HepG2 (cell line): ENCODE measurements around the gene MTR. TPM values are rescaled to one million over a fixed set of nuclear protein-coding genes. Genes with fewer than 3 reads are reported as not detected.

Experiments used
- ARNT2 ChIP-seq: sonication (generic); formaldehyde crosslinking; IDR thresholded peaks from 2 replicates; pipeline ENCODE4 v1.8.0; 2022; ENCODE audit warnings: mild to moderate bottlenecking, low read depth, missing genetic modification reagents, moderate library complexity
- CCAR2 ChIP-seq: fragments of 200-400 bp; formaldehyde crosslinking; optimal IDR thresholded peaks from 2 replicates; pipeline ENCODE3; 2018; ENCODE audit warnings: low read depth, mild to moderate bottlenecking, low read length, moderate library complexity
- CHD4 ChIP-seq: fragments of 200-600 bp; sonication (generic); IDR thresholded peaks from 2 replicates; pipeline ENCODE4 v1.7.0; 2017; ENCODE audit warnings: mild to moderate bottlenecking, low read length, borderline replicate concordance
- MYNN ChIP-seq: sonication (generic); formaldehyde crosslinking; IDR thresholded peaks from 2 replicates; pipeline ENCODE4 v1.4.0; 2020; ENCODE audit warnings: mild to moderate bottlenecking, low read depth, missing genetic modification reagents
- NCOA1 ChIP-seq: sonication (generic); formaldehyde crosslinking; IDR thresholded peaks from 2 replicates; pipeline ENCODE4 v1.9.0; 2021; ENCODE audit warnings: missing genetic modification reagents
- RFX3 ChIP-seq: IDR thresholded peaks from 2 replicates; pipeline ENCODE4 v1.6.1; 2016; ENCODE audit warnings: missing biosample characterization, missing genetic modification reagents
- SOX6 ChIP-seq, 2 experiments: fragments of 450-650 bp in 1 of 2; sonication (generic) in 1 of 2; formaldehyde crosslinking in 1 of 2; IDR thresholded peaks; 2 replicates each; pipeline versions ENCODE4 v1.4.0 to v1.6.1; 2017 to 2020; ENCODE audit warnings: antibody characterized with exemption in 1 of 2, mild to moderate bottlenecking in 1 of 2, missing genetic modification reagents in 1 of 2
- ZBED4 ChIP-seq: sonication (generic); formaldehyde crosslinking; IDR thresholded peaks from 2 replicates; pipeline ENCODE4 v1.4.0; 2020; ENCODE audit warnings: missing genetic modification reagents, borderline replicate concordance
- ZBTB34 ChIP-seq: sonication (generic); formaldehyde crosslinking; IDR thresholded peaks from 2 replicates; pipeline ENCODE4 v1.8.0; 2022; ENCODE audit warnings: mild to moderate bottlenecking, missing genetic modification reagents
- ZKSCAN1 ChIP-seq: fragments of 150-350 bp; IDR thresholded peaks from 2 replicates; pipeline ENCODE4 v1.6.1; 2014; ENCODE audit warnings: low read length
- ZNF256 ChIP-seq: sonication (generic); formaldehyde crosslinking; conservative IDR thresholded peaks from 2 replicates; pipeline ENCODE4 v1.4.0; 2020; ENCODE audit warnings: missing genetic modification reagents
- ZNF296 ChIP-seq: sonication (generic); formaldehyde crosslinking; conservative IDR thresholded peaks from 2 replicates; pipeline ENCODE4 v1.5.0; 2020; ENCODE audit warnings: mild to moderate bottlenecking, missing genetic modification reagents
- ZNF484 ChIP-seq: sonication (generic); formaldehyde crosslinking; IDR thresholded peaks from 2 replicates; pipeline ENCODE4 v1.5.1; 2020; ENCODE audit warnings: mild to moderate bottlenecking, low read depth, missing genetic modification reagents, borderline replicate concordance
- ZNF549 ChIP-seq: sonication (generic); formaldehyde crosslinking; IDR thresholded peaks from 2 replicates; pipeline ENCODE4 v1.5.0; 2020; ENCODE audit warnings: missing genetic modification reagents
- ZNF564 ChIP-seq: sonication (generic); formaldehyde crosslinking; IDR thresholded peaks from 2 replicates; pipeline ENCODE4 v1.8.1; 2023; ENCODE audit warnings: mild to moderate bottlenecking, missing genetic modification reagents
- ZNF615 ChIP-seq: sonication (generic); formaldehyde crosslinking; IDR thresholded peaks from 2 replicates; pipeline ENCODE4 v1.5.0; 2020; ENCODE audit warnings: mild to moderate bottlenecking, missing genetic modification reagents, borderline replicate concordance
- ZNF772 ChIP-seq: sonication (generic); formaldehyde crosslinking; IDR thresholded peaks from 2 replicates; pipeline ENCODE4 v1.5.0; 2020; ENCODE audit warnings: mild to moderate bottlenecking, missing genetic modification reagents
- ZNF788 ChIP-seq: sonication (generic); formaldehyde crosslinking; IDR thresholded peaks from 2 replicates; pipeline ENCODE4 v1.5.0; 2020; ENCODE audit warnings: mild to moderate bottlenecking, missing genetic modification reagents, borderline replicate concordance
- ZSCAN9 ChIP-seq: IDR thresholded peaks from 2 replicates; pipeline ENCODE4 v1.6.1; 2016; ENCODE audit warnings: borderline replicate concordance
- polyA plus RNA-seq, 8 experiments: library from polyadenylated mRNA; depleted of rRNA in 3 of 8; stranded (reverse) in 7 of 8; unstranded in 1 of 8; fragments of >200 nt; fragmentation: Illumina TruSeq in 4 of 8; extraction: Trizol in 4 of 8; gene quantifications; 2 replicates each; pipeline versions ENCODE4 v1.2.1 to v1.2.3, GENCODE V29; 2011 to 2016; ENCODE audit warnings: low read depth in 4 of 8, missing spikeins in 1 of 8, mixed read lengths in 1 of 8; ENCODE audit not compliant: insufficient read depth in 1 of 8
- total RNA-seq, 5 experiments: library from RNA; depleted of rRNA; stranded (reverse); fragments of >200 nt; fragmentation: Illumina TruSeq; extraction: Trizol; gene quantifications; 2 replicates each; pipeline ENCODE4 v1.2.3, GENCODE V29; 2016; ENCODE audit warnings: low read depth in 1 of 5
- TF ChIP-seq, protein P1 (sequence below): sonication (generic); formaldehyde crosslinking; IDR thresholded peaks from 2 replicates; pipeline ENCODE4 v1.8.1; 2023; ENCODE audit warnings: missing genetic modification reagents, inconsistent platforms, borderline replicate concordance
- TF ChIP-seq, protein P2 (sequence below): sonication (generic); formaldehyde crosslinking; IDR thresholded peaks from 2 replicates; pipeline ENCODE4 v1.8.1; 2022; ENCODE audit warnings: mild to moderate bottlenecking, missing genetic modification reagents
- TF ChIP-seq, protein P3 (sequence below): sonication (generic); formaldehyde crosslinking; IDR thresholded peaks from 2 replicates; pipeline ENCODE4 v1.8.1; 2023; ENCODE audit warnings: mild to moderate bottlenecking, missing genetic modification reagents, borderline replicate concordance

Gene MTR
- total and polyA plus RNA-seq, 2 of the 13 experiments (the other 11 are each of a cell fraction or from before 2014, with no cell fraction given): 16.3 to 36.1 TPM

DNA sequence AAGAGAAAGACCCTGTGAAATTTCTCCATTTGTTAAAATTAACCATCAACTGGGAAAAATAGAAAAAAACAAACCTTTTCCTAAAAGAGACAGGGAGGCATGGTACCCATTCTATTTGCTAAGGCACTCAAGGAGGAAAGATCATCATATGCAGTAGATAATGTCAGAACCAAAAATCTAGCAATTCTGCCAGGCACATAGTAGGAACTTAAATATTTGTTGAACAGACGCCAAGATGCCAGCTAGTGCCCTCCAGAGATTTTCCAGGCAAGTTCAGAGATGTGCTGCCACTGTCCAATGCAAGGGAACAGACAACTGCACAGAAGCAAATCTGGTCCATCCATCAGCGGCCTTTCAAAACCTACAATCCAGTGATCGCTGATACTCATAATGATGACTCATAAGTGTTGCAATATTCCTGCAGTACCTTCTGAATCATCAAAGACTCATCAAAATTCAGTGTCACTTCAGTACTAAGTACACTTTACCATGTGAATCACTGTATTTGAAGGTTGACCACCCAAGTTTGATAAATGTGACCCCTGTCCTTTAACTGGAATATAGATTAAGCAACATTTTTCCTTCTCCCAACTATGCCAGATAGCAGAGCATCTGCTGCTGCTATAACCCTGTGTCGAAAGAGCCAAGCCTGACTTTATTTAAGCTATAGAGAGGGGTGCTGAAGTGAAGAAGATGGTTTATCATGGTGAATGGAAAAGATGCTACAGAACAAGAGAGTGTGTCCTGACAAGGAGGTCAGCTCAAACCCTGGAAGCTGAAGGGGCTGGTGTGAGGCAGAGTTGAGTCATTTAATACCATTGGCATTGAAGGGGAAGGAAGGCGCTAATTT lies 110.0 kb downstream of the MTR start (continued):
- TF ChIP-seq, protein P1, sequence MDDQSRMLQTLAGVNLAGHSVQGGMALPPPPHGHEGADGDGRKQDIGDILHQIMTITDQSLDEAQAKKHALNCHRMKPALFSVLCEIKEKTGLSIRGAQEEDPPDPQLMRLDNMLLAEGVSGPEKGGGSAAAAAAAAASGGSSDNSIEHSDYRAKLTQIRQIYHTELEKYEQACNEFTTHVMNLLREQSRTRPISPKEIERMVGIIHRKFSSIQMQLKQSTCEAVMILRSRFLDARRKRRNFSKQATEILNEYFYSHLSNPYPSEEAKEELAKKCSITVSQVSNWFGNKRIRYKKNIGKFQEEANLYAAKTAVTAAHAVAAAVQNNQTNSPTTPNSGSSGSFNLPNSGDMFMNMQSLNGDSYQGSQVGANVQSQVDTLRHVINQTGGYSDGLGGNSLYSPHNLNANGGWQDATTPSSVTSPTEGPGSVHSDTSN (CRISPR knock-in tag): no peak
- TF ChIP-seq ZBTB34: no peak
- no peak for TF ChIP-seq ZNF788 (CRISPR knock-in tag)
- TF ChIP-seq CCAR2: no peak
- no peak for TF ChIP-seq SOX6 (IDR thresholded peaks at IDR 0.05)
- peak; percentile 51; the same call in 1 of the 2 replicates for TF ChIP-seq SOX6 (CRISPR knock-in tag; IDR thresholded peaks at IDR 0.05)
- TF ChIP-seq, protein P2, sequence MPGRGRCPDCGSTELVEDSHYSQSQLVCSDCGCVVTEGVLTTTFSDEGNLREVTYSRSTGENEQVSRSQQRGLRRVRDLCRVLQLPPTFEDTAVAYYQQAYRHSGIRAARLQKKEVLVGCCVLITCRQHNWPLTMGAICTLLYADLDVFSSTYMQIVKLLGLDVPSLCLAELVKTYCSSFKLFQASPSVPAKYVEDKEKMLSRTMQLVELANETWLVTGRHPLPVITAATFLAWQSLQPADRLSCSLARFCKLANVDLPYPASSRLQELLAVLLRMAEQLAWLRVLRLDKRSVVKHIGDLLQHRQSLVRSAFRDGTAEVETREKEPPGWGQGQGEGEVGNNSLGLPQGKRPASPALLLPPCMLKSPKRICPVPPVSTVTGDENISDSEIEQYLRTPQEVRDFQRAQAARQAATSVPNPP (CRISPR knock-in tag): no peak
- no peak for TF ChIP-seq NCOA1 (CRISPR knock-in tag)
- no peak for TF ChIP-seq ZNF256 (CRISPR knock-in tag)
- TF ChIP-seq ZNF484 (CRISPR knock-in tag): no peak
- no peak for TF ChIP-seq RFX3 (CRISPR knock-in tag)
- TF ChIP-seq, protein P3, sequence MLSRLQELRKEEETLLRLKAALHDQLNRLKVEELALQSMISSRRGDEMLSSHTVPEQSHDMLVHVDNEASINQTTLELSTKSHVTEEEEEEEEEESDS (CRISPR knock-in tag): no peak
- no peak for TF ChIP-seq ZNF615 (CRISPR knock-in tag)
- peak; percentile 35; the same call in 1 of the 2 replicates for TF ChIP-seq ZSCAN9 (CRISPR knock-in tag)
- TF ChIP-seq ZKSCAN1: peak; percentile 46; the same call in 1 of the 2 replicates
- TF ChIP-seq ZNF772 (CRISPR knock-in tag): no peak
- no peak for TF ChIP-seq ZBED4 (CRISPR knock-in tag)
- no peak for TF ChIP-seq ZNF549 (CRISPR knock-in tag)
- TF ChIP-seq ZNF296: no peak
- TF ChIP-seq CHD4: no peak
- no peak for TF ChIP-seq ZNF564 (CRISPR knock-in tag)
- TF ChIP-seq ARNT2 (CRISPR knock-in tag): no peak
- no peak for TF ChIP-seq MYNN (CRISPR knock-in tag)
